Right atrium auricular region (tissue), 2 donors: ENCODE results near the gene ADGRE2. TPM values are rescaled to one million over a fixed set of nuclear protein-coding genes. Genes with fewer than 3 reads are reported as not detected.
"Not testable (repeated sequence)": the region's sequence is repeated elsewhere in the genome, so short reads cannot be mapped to it uniquely, and the experiment has no call there.

Source experiments
- DNase-seq: peaks from one replicate; pipeline ENCODE4 v3.0.0-alpha.2; 2019; ENCODE audit warnings: low spot score
- H3K27ac ChIP-seq, 2 donors: fragments of 200-600 bp; sonication (generic); 1 replicate in 1 of 2; 2 replicates in 1 of 2; pipeline ENCODE4 v1.5.1; 2016 to 2019
- H3K27me3 ChIP-seq, 2 donors: fragments of 200-600 bp; sonication (generic); one replicate each; pipeline versions ENCODE4 v1.5.1 to v1.6.0; 2017 to 2019
- H3K36me3 ChIP-seq: fragments of 200-600 bp; sonication (generic); one replicate; pipeline ENCODE4 v1.5.1; 2016
- H3K4me1 ChIP-seq, 2 donors: fragments of 200-600 bp; sonication (generic); one replicate each; pipeline versions ENCODE4 v1.5.1 to v1.6.0; 2017 to 2019
- H3K4me3 ChIP-seq, 2 donors: fragments of 200-600 bp; sonication (generic); 1 replicate in 1 of 2; 2 replicates in 1 of 2; pipeline ENCODE4 v1.5.1; 2017 to 2019; ENCODE audit warnings: mild to moderate bottlenecking in 1 of 2, moderate library complexity in 1 of 2
- H3K9me3 ChIP-seq, 2 donors: fragments of 200-600 bp; sonication (generic); one replicate each; pipeline ENCODE4 v1.5.1; 2019
- total RNA-seq, 2 donors: library from RNA; depleted of rRNA; stranded (reverse); fragments of >200 nt; gene quantifications; one replicate each; pipeline ENCODE4 v1.1.0, GENCODE V29; 2016
- TF ChIP-seq, protein P1 (sequence below), 2 donors: fragments of 200-600 bp; sonication (generic); IDR thresholded peaks; one replicate each; pipeline ENCODE4 v1.5.1; 2019; ENCODE audit warnings: antibody characterized with exemption in 2 of 2

The ADGRE2 gene
- total RNA-seq, 2 donors from 2014 or later, result 1.1 to 1.6 TPM

DNA sequence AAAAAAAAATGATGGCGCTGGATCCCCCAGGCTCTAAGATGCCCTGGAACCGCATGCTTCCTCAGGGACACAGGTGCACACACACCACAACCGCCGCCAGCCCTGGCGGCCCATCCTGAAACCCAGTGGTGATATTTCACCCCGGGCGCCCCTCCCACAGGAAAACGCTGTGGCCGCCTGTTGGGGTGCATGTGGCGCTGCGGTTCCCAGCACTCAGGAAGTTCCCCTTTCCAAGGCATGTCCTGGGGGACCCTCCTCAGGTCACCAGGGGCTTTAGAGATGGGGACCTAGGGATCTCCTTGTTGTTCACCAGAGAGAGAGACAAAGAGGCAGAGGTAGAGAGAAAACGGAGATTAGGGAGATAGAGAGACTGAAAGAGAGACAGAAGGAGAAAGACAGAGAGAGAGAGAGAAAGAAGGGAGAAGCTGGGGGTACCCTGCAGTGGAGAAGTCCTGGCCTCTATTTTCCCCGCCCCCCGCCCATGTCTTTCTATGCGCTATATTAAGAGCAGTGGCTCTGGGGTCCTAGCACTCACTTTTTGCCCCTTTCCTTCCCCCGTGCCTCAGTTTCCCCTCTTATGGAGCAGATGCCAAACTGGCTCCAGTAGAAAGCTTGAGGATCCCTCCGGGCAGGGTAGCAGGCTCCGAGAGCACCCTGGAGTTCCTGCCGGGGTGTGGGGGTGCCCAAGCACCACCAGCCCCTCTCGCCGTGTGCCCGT lies 2.3 kb downstream of the ADGRE2 start:
- no peak for DNase-seq

DNA sequence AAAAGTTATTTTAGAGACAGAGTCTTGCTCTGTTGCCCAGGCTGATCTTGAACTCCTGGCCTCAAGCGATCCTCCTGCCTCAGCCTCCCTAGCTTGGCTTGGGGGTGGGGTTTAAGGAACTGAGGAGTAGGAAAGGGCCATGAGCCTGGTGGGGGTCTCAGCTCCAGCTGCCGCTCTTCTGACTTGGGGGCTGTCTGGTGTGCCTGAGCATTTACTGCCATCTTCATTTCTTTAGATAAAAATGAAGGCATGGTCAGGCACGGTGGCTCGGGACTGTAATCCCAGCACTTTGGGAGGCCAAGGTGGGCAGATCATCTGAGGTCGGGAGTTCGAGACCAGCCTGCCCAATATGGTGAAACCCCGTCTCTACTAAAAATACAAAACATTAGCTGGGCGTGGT lies 3.0 kb downstream of the ADGRE2 start:
- not testable (repeated sequence) for DNase-seq, H3K9me3 ChIP-seq, H3K4me1 ChIP-seq, H3K27ac ChIP-seq, H3K36me3 ChIP-seq, H3K27me3 ChIP-seq
- H3K4me3 ChIP-seq, result peak overlapping the region in 1 of 2 donors; percentile 30

More for the DNA sequence above, 2.3 kb downstream of the ADGRE2 start:
- Histone ChIP-seq H3K27ac (no peak overlapping the region), H3K4me1 (no peaks in the 10 kb centered on the region), H3K4me3 (peak overlapping the region in 1 of 2 donors; percentile 30), H3K36me3 (no peaks in the 10 kb centered on the region), H3K9me3 (no peaks in the 10 kb centered on the region), H3K27me3 (no peaks in the 10 kb centered on the region)
- TF ChIP-seq, protein P1, sequence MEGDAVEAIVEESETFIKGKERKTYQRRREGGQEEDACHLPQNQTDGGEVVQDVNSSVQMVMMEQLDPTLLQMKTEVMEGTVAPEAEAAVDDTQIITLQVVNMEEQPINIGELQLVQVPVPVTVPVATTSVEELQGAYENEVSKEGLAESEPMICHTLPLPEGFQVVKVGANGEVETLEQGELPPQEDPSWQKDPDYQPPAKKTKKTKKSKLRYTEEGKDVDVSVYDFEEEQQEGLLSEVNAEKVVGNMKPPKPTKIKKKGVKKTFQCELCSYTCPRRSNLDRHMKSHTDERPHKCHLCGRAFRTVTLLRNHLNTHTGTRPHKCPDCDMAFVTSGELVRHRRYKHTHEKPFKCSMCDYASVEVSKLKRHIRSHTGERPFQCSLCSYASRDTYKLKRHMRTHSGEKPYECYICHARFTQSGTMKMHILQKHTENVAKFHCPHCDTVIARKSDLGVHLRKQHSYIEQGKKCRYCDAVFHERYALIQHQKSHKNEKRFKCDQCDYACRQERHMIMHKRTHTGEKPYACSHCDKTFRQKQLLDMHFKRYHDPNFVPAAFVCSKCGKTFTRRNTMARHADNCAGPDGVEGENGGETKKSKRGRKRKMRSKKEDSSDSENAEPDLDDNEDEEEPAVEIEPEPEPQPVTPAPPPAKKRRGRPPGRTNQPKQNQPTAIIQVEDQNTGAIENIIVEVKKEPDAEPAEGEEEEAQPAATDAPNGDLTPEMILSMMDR (IDR thresholded peaks at IDR 0.05), result no peak

DNA sequence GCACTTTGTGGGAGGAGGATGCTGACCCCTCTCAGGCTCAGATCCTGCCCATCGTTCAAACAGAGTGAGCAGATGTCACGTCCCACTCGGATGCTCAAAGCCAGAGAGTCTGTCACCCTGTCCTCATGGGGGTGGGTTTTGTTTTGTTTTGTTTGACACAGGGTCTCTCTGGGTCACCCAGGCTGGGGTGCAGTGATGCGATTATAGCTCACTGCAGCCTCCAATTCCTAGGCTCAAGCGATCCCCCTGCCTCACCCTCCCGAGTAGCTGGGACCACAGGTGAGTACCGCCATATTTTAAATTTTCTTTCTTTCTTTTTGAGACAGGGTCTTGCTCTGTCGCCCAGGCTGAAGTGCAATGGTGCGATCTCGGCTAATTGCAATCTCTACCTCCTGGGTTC lies 4.0 kb downstream of the ADGRE2 start:
- DNase-seq, result no peak
- TF ChIP-seq, protein P1 (IDR thresholded peaks at IDR 0.05), result no peak
- Histone ChIP-seq H3K4me1 (no peaks in the 10 kb centered on the region), H3K9me3 (no peaks in the 10 kb centered on the region), H3K27ac (no peak overlapping the region), H3K4me3 (no peak overlapping the region), H3K36me3 (no peaks in the 10 kb centered on the region), H3K27me3 (no peaks in the 10 kb centered on the region)

DNA sequence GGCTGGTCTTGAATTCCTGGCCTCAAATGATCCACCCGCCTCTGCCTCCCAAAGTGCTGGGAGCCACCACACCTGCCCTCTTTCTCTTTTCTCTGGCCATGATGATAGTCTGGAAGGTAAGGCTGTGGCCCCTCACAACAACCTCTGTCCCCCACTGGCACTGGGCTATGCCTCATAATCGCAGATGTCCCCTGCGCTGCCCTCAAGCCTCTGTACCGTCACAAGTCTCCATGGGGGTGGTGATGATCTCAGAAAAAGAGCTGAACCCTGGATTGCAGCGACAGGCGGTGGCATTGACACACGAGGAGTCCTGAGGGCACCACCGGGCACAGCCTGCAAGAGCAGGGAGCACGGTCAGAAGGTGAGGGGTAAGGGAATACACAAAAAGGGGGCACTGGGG lies 4.6 kb downstream of the ADGRE2 start:
- not testable (repeated sequence) for H3K4me3 ChIP-seq, DNase-seq, H3K36me3 ChIP-seq, H3K9me3 ChIP-seq, H3K27me3 ChIP-seq, H3K4me1 ChIP-seq, H3K27ac ChIP-seq

DNA sequence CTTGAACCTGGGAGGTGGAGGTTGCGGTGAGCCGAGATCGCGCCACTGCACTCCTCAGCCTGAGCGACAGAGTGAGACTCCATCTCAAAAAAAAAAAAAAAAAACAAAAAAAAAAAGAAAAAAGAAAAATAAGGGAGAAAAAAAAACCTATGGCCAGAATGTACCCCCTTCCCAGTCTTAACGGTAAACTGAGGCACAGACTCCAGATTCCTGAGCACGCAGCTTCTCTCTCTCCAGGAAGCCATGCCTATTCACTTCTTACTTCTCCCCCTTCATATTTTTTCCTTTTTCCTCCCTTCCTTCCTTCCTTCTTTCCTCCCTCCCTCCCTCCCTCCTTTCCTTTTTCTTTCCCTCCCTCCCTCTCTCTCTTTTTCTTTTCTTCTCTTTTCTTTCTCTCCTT lies 5.4 kb downstream of the ADGRE2 start:
- Histone ChIP-seq H3K27me3 (no peaks in the 10 kb centered on the region), H3K4me1 (no peaks in the 10 kb centered on the region), H3K27ac (no peak overlapping the region), H3K9me3 (no peaks in the 10 kb centered on the region), H3K4me3 (no peak overlapping the region), H3K36me3 (no peaks in the 10 kb centered on the region)
- TF ChIP-seq, protein P1 (IDR thresholded peaks at IDR 0.05), result no peak
- no peak for DNase-seq

DNA sequence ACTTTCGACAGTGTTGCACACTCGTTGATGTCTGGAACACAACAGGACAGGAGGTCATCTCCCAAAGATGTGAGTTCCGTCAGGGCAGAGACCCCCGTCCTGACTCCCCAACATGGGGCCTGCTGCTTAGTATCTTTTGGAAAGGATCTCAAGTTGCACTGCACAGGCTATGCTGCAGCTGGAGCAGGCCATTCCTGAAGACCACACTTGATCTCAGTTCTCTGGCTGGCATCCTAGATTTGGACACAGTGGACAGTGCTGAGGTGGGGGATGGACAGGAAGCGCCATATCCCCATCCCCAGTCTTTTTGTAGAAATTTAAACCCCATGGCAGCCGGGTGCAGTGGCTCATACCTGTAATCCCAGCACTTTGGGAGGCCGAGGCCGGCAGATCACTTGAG lies 5.9 kb downstream of the ADGRE2 start:
- no peak overlapping the region for H3K4me3 ChIP-seq
- DNase-seq, result no peak
- no peaks in the 10 kb centered on the region for H3K4me1 ChIP-seq
- no peak overlapping the region for H3K27ac ChIP-seq
- TF ChIP-seq, protein P1 (IDR thresholded peaks at IDR 0.05), result no peak
- H3K9me3 ChIP-seq, result no peaks in the 10 kb centered on the region
- no peaks in the 10 kb centered on the region for H3K36me3 ChIP-seq
- H3K27me3 ChIP-seq, result no peaks in the 10 kb centered on the region
